GM18526 (cell line): ENCODE results near the gene KDM2A.

ENCODE experiments used
- POLR2A ChIP-seq: IDR thresholded peaks from 3 replicates; pipeline ENCODE4 v1.6.1; 2011; ENCODE audit not compliant: insufficient read length; ENCODE audit errors: extremely low read depth

KDM2A gene

GRCh38 chr11:67270256-67271204 is 151.5 kb downstream of the KDM2A start:
- TF ChIP-seq POLR2A = no peak

- TF ChIP-seq POLR2A = no peak
Measured at GRCh38 chr11:67271205-67271540, 152.1 kb downstream of the KDM2A start.

- TF ChIP-seq POLR2A = no peak
Measured at GRCh38 chr11:67271541-67272284, 152.7 kb downstream of the KDM2A start.

- peak; percentile 11 for TF ChIP-seq POLR2A
Measured at GRCh38 chr11:67272327-67273259, 153.5 kb downstream of the KDM2A start.

- no peak for TF ChIP-seq POLR2A
Measured at GRCh38 chr11:67273260-67273990, 154.4 kb downstream of the KDM2A start.

GRCh38 chr11:67274768-67275605 is 155.9 kb downstream of the KDM2A start:
- TF ChIP-seq POLR2A = no peak

GRCh38 chr11:67275606-67276409 is 156.7 kb downstream of the KDM2A start:
- no peak for TF ChIP-seq POLR2A

GRCh38 chr11:67276781-67277230 is 157.7 kb downstream of the KDM2A start:
- no peak for TF ChIP-seq POLR2A

- TF ChIP-seq POLR2A = peak; percentile 55
Measured at GRCh38 chr11:67277231-67277961, 158.3 kb downstream of the KDM2A start.

- no peak for TF ChIP-seq POLR2A
Measured at GRCh38 chr11:67278135-67278938, 159.3 kb downstream of the KDM2A start.

GRCh38 chr11:67278939-67279588 is 160.0 kb downstream of the KDM2A start:
- TF ChIP-seq POLR2A = no peak
